HepG2 (cell line): ENCODE results near the gene CEBPG. TPM values are rescaled to one million over a fixed set of nuclear protein-coding genes. Genes with fewer than 3 reads are reported as not detected.

ENCODE experiments used
- CTCF ChIP-seq: sonication (generic); formaldehyde crosslinking; IDR thresholded peaks from 2 replicates; pipeline ENCODE4 v1.5.0; 2020; ENCODE audit warnings: mild to moderate bottlenecking, missing genetic modification reagents, moderate library complexity
- HINFP ChIP-seq: sonication (generic); formaldehyde crosslinking; IDR thresholded peaks from 2 replicates; pipeline ENCODE4 v1.4.0; 2020; ENCODE audit warnings: low read depth, mild to moderate bottlenecking, missing genetic modification reagents
- ISX ChIP-seq: sonication (generic); formaldehyde crosslinking; conservative IDR thresholded peaks from 2 replicates; pipeline ENCODE4 v1.5.0; 2020; ENCODE audit warnings: missing genetic modification reagents
- PAXIP1 ChIP-seq: sonication (generic); formaldehyde crosslinking; conservative IDR thresholded peaks from 2 replicates; pipeline ENCODE4 v1.4.0; 2020; ENCODE audit warnings: mild to moderate bottlenecking, missing genetic modification reagents, moderate library complexity
- POLR2AphosphoS2 ChIP-seq: IDR thresholded peaks from 2 replicates; pipeline ENCODE4 v1.6.1; 2011; ENCODE audit warnings: low read depth, low read length, improper control_type of control experiment
- STAG1 ChIP-seq: sonication (generic); formaldehyde crosslinking; IDR thresholded peaks from 2 replicates; pipeline ENCODE4 v1.4.0; 2020; ENCODE audit warnings: missing genetic modification reagents
- TGIF2 ChIP-seq: IDR thresholded peaks from 2 replicates; pipeline ENCODE4 v1.6.1; 2016; ENCODE audit warnings: control low read depth, missing compliant biosample characterization
- ZFP37 ChIP-seq: sonication (generic); formaldehyde crosslinking; IDR thresholded peaks from 2 replicates; pipeline ENCODE4 v1.4.0; 2020; ENCODE audit warnings: missing genetic modification reagents, borderline replicate concordance
- ZFX ChIP-seq: sonication (generic); formaldehyde crosslinking; IDR thresholded peaks from 2 replicates; pipeline ENCODE4 v1.4.0; 2020; ENCODE audit warnings: mild to moderate bottlenecking, low read depth, missing genetic modification reagents, moderate library complexity
- ZNF234 ChIP-seq: sonication (generic); formaldehyde crosslinking; conservative IDR thresholded peaks from 2 replicates; pipeline ENCODE4 v1.5.1; 2020; ENCODE audit warnings: mild to moderate bottlenecking, missing genetic modification reagents
- ZNF644 ChIP-seq: IDR thresholded peaks from 2 replicates; pipeline ENCODE4 v1.6.1; 2016; ENCODE audit warnings: low read depth
- polyA plus RNA-seq, 8 experiments: library from polyadenylated mRNA; depleted of rRNA in 3 of 8; stranded (reverse) in 7 of 8; unstranded in 1 of 8; fragments of >200 nt; fragmentation: Illumina TruSeq in 4 of 8; extraction: Trizol in 4 of 8; gene quantifications; 2 replicates each; pipeline versions ENCODE4 v1.2.1 to v1.2.3, GENCODE V29; 2011 to 2016; ENCODE audit warnings: low read depth in 4 of 8, missing spikeins in 1 of 8, mixed read lengths in 1 of 8; ENCODE audit not compliant: insufficient read depth in 1 of 8
- total RNA-seq, 5 experiments: library from RNA; depleted of rRNA; stranded (reverse); fragments of >200 nt; fragmentation: Illumina TruSeq; extraction: Trizol; gene quantifications; 2 replicates each; pipeline ENCODE4 v1.2.3, GENCODE V29; 2016; ENCODE audit warnings: low read depth in 1 of 5
- TF ChIP-seq, protein P1 (sequence below): sonication (generic); formaldehyde crosslinking; IDR thresholded peaks from 2 replicates; pipeline ENCODE4 v1.9.0; 2022; ENCODE audit warnings: low read depth, missing genetic modification reagents
- TF ChIP-seq, protein P2 (sequence below): sonication (generic); formaldehyde crosslinking; conservative IDR thresholded peaks from 2 replicates; pipeline ENCODE4 v1.8.0; 2022; ENCODE audit warnings: mild to moderate bottlenecking, moderate library complexity, missing genetic modification reagents

CEBPG gene
- total and polyA plus RNA-seq, 2 of the 13 experiments (the other 11 are each of a cell fraction or from before 2014, with no cell fraction given) = 25.7 to 34.3 TPM

GRCh38 chr19:33333642-33334041, 39.9 kb upstream of the CEBPG start (continued):
- TF ChIP-seq CTCF (CRISPR knock-in tag) (peak; percentile 57), ISX (CRISPR knock-in tag) (no peak), ZFP37 (no peak), ZFX (CRISPR knock-in tag) (peak; percentile 25; the same call in 1 of the 2 replicates), STAG1 (CRISPR knock-in tag) (peak; percentile 72), POLR2AphosphoS2 (no peak), ZNF644 (CRISPR knock-in tag) (0 out of 2 replicates have a peak, but pooled peaks have one; percentile 15), HINFP (CRISPR knock-in tag) (no peak), TGIF2 (CRISPR knock-in tag) (no peak), PAXIP1 (CRISPR knock-in tag) (no peak), ZNF234 (no peak)
- TF ChIP-seq, protein P1, sequence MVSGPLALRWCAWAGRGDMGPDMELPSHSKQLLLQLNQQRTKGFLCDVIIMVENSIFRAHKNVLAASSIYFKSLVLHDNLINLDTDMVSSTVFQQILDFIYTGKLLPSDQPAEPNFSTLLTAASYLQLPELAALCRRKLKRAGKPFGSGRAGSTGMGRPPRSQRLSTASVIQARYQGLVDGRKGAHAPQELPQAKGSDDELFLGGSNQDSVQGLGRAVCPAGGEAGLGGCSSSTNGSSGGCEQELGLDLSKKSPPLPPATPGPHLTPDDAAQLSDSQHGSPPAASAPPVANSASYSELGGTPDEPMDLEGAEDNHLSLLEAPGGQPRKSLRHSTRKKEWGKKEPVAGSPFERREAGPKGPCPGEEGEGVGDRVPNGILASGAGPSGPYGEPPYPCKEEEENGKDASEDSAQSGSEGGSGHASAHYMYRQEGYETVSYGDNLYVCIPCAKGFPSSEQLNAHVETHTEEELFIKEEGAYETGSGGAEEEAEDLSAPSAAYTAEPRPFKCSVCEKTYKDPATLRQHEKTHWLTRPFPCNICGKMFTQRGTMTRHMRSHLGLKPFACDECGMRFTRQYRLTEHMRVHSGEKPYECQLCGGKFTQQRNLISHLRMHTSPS (CRISPR knock-in tag) = no peak
- TF ChIP-seq, protein P2, sequence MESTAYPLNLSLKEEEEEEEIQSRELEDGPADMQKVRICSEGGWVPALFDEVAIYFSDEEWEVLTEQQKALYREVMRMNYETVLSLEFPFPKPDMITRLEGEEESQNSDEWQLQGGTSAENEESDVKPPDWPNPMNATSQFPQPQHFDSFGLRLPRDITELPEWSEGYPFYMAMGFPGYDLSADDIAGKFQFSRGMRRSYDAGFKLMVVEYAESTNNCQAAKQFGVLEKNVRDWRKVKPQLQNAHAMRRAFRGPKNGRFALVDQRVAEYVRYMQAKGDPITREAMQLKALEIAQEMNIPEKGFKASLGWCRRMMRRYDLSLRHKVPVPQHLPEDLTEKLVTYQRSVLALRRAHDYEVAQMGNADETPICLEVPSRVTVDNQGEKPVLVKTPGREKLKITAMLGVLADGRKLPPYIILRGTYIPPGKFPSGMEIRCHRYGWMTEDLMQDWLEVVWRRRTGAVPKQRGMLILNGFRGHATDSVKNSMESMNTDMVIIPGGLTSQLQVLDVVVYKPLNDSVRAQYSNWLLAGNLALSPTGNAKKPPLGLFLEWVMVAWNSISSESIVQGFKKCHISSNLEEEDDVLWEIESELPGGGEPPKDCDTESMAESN (CRISPR knock-in tag) = no peak
- TF ChIP-seq, all 625 proteins: peak for 8
